ENCODE measurements around the gene CHRNA1. TPM values are rescaled to one million over a fixed set of nuclear protein-coding genes. Genes with fewer than 3 reads are reported as not detected.

The CHRNA1 gene
- total RNA-seq, 1 experiment from 2014 or later, result not detected

- H3K4me3 Mint-ChIP-seq (ENCODE audit: unreplicated experiment), result no peak overlapping the region
- Histone ChIP-seq H3K27me3 (replicated peaks; ENCODE audit: control insufficient read depth, insufficient read depth, low read length) (no peaks in the 10 kb centered on the region), H3K4me3 (ENCODE audit: low read depth, low read length) (no peak overlapping the region), H3K36me3 (ENCODE audit: control insufficient read depth, insufficient read depth, low read length) (no peaks in the 10 kb centered on the region), H3K9me3 (no peaks in the 10 kb centered on the region), H3K4me1 (peaks cover 5% of the 10 kb centered on the region; the same call in 1 of the 2 replicates)
- no peak for DNase-seq
- no peaks in the 10 kb centered on the region for H3K36me3 Mint-ChIP-seq (ENCODE audit: insufficient read depth, unreplicated experiment)
- no peak for TF ChIP-seq CTCF (IDR thresholded peaks at IDR 0.05; ENCODE audit: insufficient read depth in 1 of 2, low read depth in 1 of 2, low read length in 1 of 2, severe bottlenecking in 1 of 2, unreplicated experiment in 1 of 2)
- CTCF ChIA-PET, result interaction anchor here (2.1 kb wide), 1 partner anchor 26 kb away, joined by 5 read pairs; no protein-coding TSS in a partner anchor
- H3K9me3 Mint-ChIP-seq (ENCODE audit: unreplicated experiment), result no peaks in the 10 kb centered on the region
- H3K4me1 Mint-ChIP-seq (ENCODE audit: low read depth, unreplicated experiment), result no peaks in the 10 kb centered on the region
- BruUV-seq (replicated peaks), result no TSS peak
- intact Hi-C loops (cut with micrococcal nuclease; ENCODE audit: unreplicated experiment), result loop anchor here (10.0 kb wide), 1 partner anchor 110 kb away; no protein-coding TSS in a partner anchor
- peaks cover 4% of the 10 kb centered on the region for H3K27me3 Mint-ChIP-seq (ENCODE audit: insufficient read depth, unreplicated experiment)
- POLR2A ChIA-PET, result no interaction called here
- no peak overlapping the region for H3K27ac Mint-ChIP-seq (ENCODE audit: unreplicated experiment)
Measured at GRCh38 chr2:174774886-174775285, 10.6 kb upstream of the CHRNA1 start.

- Mint-ChIP-seq H3K36me3 (ENCODE audit: insufficient read depth, unreplicated experiment) (no peaks in the 10 kb centered on the region), H3K4me3 (ENCODE audit: unreplicated experiment) (no peak overlapping the region), H3K9me3 (ENCODE audit: unreplicated experiment) (no peaks in the 10 kb centered on the region), H3K27me3 (ENCODE audit: insufficient read depth, unreplicated experiment) (peaks cover 4% of the 10 kb centered on the region), H3K27ac (ENCODE audit: unreplicated experiment) (no peak overlapping the region), H3K4me1 (ENCODE audit: low read depth, unreplicated experiment) (no peaks in the 10 kb centered on the region)
- no peak for TF ChIP-seq CTCF (IDR thresholded peaks at IDR 0.05; ENCODE audit: insufficient read depth in 1 of 2, low read depth in 1 of 2, low read length in 1 of 2, severe bottlenecking in 1 of 2, unreplicated experiment in 1 of 2)
- Histone ChIP-seq H3K36me3 (ENCODE audit: control insufficient read depth, insufficient read depth, low read length) (no peaks in the 10 kb centered on the region), H3K9me3 (no peaks in the 10 kb centered on the region), H3K4me1 (peaks cover 5% of the 10 kb centered on the region; the same call in 1 of the 2 replicates), H3K4me3 (ENCODE audit: low read depth, low read length) (no peak overlapping the region), H3K27me3 (replicated peaks; ENCODE audit: control insufficient read depth, insufficient read depth, low read length) (no peaks in the 10 kb centered on the region)
- intact Hi-C loops (cut with micrococcal nuclease; ENCODE audit: unreplicated experiment), result loop anchor here (10.0 kb wide), 1 partner anchor 112 kb away; no protein-coding TSS in a partner anchor
- CTCF ChIA-PET, result no interaction called here
- BruUV-seq (replicated peaks), result no TSS peak
- DNase-seq, result no peak
- POLR2A ChIA-PET, result no interaction called here
Measured at GRCh38 chr2:174773215-174773614, 8.9 kb upstream of the CHRNA1 start.

DNA sequence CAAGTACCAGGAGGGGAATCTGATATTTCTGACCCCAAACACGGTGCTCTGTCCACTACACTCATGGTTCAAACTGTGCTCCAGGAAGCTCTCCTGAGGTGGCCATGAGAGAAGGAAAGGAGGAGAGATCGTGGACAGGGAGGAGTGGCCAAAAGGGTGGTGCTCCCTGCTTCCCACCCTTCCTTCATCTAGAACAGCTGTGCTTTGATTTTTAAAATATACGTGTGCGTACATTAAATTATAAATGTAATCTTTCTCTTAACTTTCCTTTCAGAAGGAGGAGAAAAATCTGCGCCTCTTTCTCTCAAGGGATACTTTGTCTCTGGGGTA is 8.2 kb upstream of the CHRNA1 start:
- H3K4me1 ChIP-seq, result peaks cover 5% of the 10 kb centered on the region; the same call in 1 of the 2 replicates
- H3K4me3 Mint-ChIP-seq (ENCODE audit: unreplicated experiment), result no peak overlapping the region
- BruUV-seq (replicated peaks), result no TSS peak
- H3K4me1 Mint-ChIP-seq (ENCODE audit: low read depth, unreplicated experiment), result no peaks in the 10 kb centered on the region
- CTCF ChIA-PET, result interaction anchor here (1.3 to 2.7 kb wide), 7 partner anchors 23 to 215 kb away, joined by 3 to 38 read pairs (median 4); no protein-coding TSS in a partner anchor
- H3K27ac Mint-ChIP-seq (ENCODE audit: unreplicated experiment), result no peak overlapping the region
- H3K27me3 Mint-ChIP-seq (ENCODE audit: insufficient read depth, unreplicated experiment), result peaks cover 2% of the 10 kb centered on the region
- TF ChIP-seq CTCF (IDR thresholded peaks at IDR 0.05; ENCODE audit: insufficient read depth in 1 of 2, low read depth in 1 of 2, low read length in 1 of 2, severe bottlenecking in 1 of 2, unreplicated experiment in 1 of 2), result no peak
- intact Hi-C loops (cut with micrococcal nuclease; ENCODE audit: unreplicated experiment), result loop anchor here (10.0 kb wide), 1 partner anchor 112 kb away; no protein-coding TSS in a partner anchor
- no peaks in the 10 kb centered on the region for H3K9me3 Mint-ChIP-seq (ENCODE audit: unreplicated experiment)
- no peak for DNase-seq
- no peak overlapping the region for H3K4me3 ChIP-seq (ENCODE audit: low read depth, low read length)
- H3K36me3 Mint-ChIP-seq (ENCODE audit: insufficient read depth, unreplicated experiment), result no peaks in the 10 kb centered on the region
- no peaks in the 10 kb centered on the region for H3K9me3 ChIP-seq
- no peaks in the 10 kb centered on the region for H3K36me3 ChIP-seq (ENCODE audit: control insufficient read depth, insufficient read depth, low read length)
- POLR2A ChIA-PET, result interaction anchor here (0.6 kb wide), 1 partner anchor 425 kb away, joined by 4 read pairs; no protein-coding TSS in a partner anchor
- no peaks in the 10 kb centered on the region for H3K27me3 ChIP-seq (replicated peaks; ENCODE audit: control insufficient read depth, insufficient read depth, low read length)
